GM19023 (cell line): ENCODE data around the gene PDK2.

Experiments
- ATAC-seq: cut with Tn5 transposase; IDR thresholded peaks from one replicate; pipeline ENCODE4 v1.9.1; 2021; ENCODE audit warnings: mild to moderate bottlenecking, moderate library complexity; ENCODE audit not compliant: unreplicated experiment

PDK2 gene

GRCh38 chr17:50099003-50099402 lies 3.9 kb downstream of the PDK2 start:
- no peak for ATAC-seq

- no peak for ATAC-seq
These were observed 5.3 kb downstream of the PDK2 start for GRCh38 chr17:50100480-50100883.

- no peak for ATAC-seq
These were observed 5.8 kb downstream of the PDK2 start for GRCh38 chr17:50100921-50101345.

- no peak for ATAC-seq
These were observed 6.4 kb downstream of the PDK2 start for GRCh38 chr17:50101346-50102163.

- no peak for ATAC-seq
These were observed 7.2 kb downstream of the PDK2 start for GRCh38 chr17:50102164-50102991.

- no peak for ATAC-seq
These were observed 8.1 kb downstream of the PDK2 start for GRCh38 chr17:50103252-50103651.

- no peak for ATAC-seq
These were observed 8.8 kb downstream of the PDK2 start for GRCh38 chr17:50103941-50104340.

- no peak for ATAC-seq
These were observed 10.7 kb downstream of the PDK2 start for GRCh38 chr17:50105811-50106210.

GRCh38 chr17:50106393-50107131 lies 11.4 kb downstream of the PDK2 start:
- ATAC-seq = no peak

- ATAC-seq = no peak
These were observed 12.8 kb downstream of the PDK2 start for GRCh38 chr17:50107790-50108414.

- no peak for ATAC-seq
These were observed 13.4 kb downstream of the PDK2 start for GRCh38 chr17:50108556-50108955.

- ATAC-seq = no peak
These were observed 14.1 kb downstream of the PDK2 start for GRCh38 chr17:50109207-50109606.

GRCh38 chr17:50109785-50110184 lies 14.6 kb downstream of the PDK2 start:
- ATAC-seq = no peak

- no peak for ATAC-seq
These were observed 15.6 kb downstream of the PDK2 start for GRCh38 chr17:50110591-50111349.

GRCh38 chr17:50111673-50112655 lies 16.8 kb downstream of the PDK2 start:
- ATAC-seq = no peak

GRCh38 chr17:50112694-50113093 lies 17.5 kb downstream of the PDK2 start:
- no peak for ATAC-seq

- no peak for ATAC-seq
These were observed 18.6 kb downstream of the PDK2 start for GRCh38 chr17:50113624-50114320.

GRCh38 chr17:50114401-50114800 lies 19.2 kb downstream of the PDK2 start:
- ATAC-seq = no peak
